T-helper 9 cell (primary cell): ENCODE results near the gene BARHL2.

Experiments
- DNase-seq: peaks from one replicate; pipeline ENCODE4 v3.0.0-alpha.2; 2020
- total RNA-seq, 2 donors: gene quantifications; one replicate each; lab custom pipeline; 2026; lab: John Stamatoyannopoulos, UW

BARHL2 gene
- 0 reads per million in 2 donors for total RNA-seq

- no peak for DNase-seq
These were observed at the start of gene BARHL2 for GRCh38 chr1:90716552-90717355. TSS of gene BARHL2 (minus strand) at chr1:90717302. CDS start at chr1:90717195, 107 bp downstream.

- DNase-seq: no peak
These were observed 46.8 kb upstream of the BARHL2 start for GRCh38 chr1:90763930-90764329.

- no peak for DNase-seq
These were observed 46.4 kb upstream of the BARHL2 start for GRCh38 chr1:90763506-90763905.

- DNase-seq: no peak
These were observed 44.9 kb upstream of the BARHL2 start for GRCh38 chr1:90761781-90762589.

GRCh38 chr1:90761156-90761555 lies 44.1 kb upstream of the BARHL2 start:
- no peak for DNase-seq

- DNase-seq: no peak
These were observed 36.5 kb upstream of the BARHL2 start for GRCh38 chr1:90753556-90753955.

- DNase-seq: no peak
These were observed 31.6 kb upstream of the BARHL2 start for GRCh38 chr1:90748668-90749067.

- DNase-seq: no peak
These were observed 29.8 kb upstream of the BARHL2 start for GRCh38 chr1:90746857-90747256.

- DNase-seq: no peak
These were observed 28.9 kb upstream of the BARHL2 start for GRCh38 chr1:90745972-90746371.

DNA sequence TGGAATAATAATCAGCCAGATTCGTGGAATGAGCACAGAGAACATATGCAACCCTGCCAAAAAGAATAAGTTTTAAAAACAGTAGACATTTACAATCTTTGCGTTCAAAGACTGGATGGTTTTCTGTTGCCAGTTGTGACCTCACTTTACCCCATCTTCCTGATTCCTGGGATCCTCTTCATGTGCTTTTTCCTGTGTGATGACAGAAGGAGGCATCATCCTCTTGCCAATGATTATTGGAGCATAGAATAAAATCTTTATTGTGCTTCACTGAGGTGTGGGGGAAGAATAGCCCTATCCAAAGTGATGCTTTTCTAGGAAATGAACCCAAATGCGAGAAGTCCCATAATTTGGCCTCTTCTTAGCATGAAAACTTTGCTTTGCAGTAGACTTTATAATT lies 15.0 kb upstream of the BARHL2 start:
- DNase-seq: no peak

- no peak for DNase-seq
These were observed 14.4 kb upstream of the BARHL2 start for GRCh38 chr1:90731382-90732050.

DNA sequence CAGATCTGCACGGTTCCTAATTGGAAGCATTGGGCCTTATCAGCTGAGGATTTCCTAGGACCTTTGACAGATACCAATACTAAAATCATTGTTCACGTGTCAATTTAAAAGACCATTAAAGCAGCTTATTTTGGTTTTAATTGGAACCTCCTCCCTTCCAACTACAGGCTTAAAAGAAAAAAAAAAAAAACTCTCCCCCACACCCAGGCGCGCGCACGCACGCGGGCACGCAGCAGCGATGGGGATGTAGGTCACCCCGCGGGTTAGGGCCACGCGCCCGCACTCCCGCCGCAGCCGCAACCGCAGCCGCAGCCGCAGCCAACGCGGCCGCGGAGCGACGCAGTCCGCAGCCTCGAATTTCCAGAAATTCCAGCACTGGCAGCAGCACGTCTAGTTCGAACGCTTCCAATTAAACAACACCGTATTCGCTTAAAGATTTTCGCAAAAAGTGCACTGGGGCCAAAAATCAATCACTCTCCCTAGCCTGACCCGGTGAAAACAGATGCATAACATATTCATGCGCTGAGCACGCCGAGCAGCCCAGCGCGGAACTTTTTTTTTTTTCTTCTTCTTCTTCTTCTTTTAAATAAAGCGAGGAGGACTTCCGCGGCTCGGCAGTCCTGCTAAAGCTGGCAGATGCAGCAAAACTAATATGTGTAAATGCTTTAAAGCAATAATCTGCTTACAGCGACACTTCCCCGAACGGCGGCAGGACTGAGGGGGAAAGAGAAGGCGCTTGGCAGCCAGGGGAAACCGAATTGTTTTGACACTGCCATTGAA lies 13.3 kb upstream of the BARHL2 start:
- no peak for DNase-seq

GRCh38 chr1:90729504-90730242 lies 12.6 kb upstream of the BARHL2 start:
- no peak for DNase-seq

- DNase-seq: no peak
These were observed 11.6 kb upstream of the BARHL2 start for GRCh38 chr1:90728502-90729287.

- no peak for DNase-seq
These were observed 10.9 kb upstream of the BARHL2 start for GRCh38 chr1:90727917-90728501.

- no peak for DNase-seq
These were observed 9.9 kb upstream of the BARHL2 start for GRCh38 chr1:90726986-90727480.

DNA sequence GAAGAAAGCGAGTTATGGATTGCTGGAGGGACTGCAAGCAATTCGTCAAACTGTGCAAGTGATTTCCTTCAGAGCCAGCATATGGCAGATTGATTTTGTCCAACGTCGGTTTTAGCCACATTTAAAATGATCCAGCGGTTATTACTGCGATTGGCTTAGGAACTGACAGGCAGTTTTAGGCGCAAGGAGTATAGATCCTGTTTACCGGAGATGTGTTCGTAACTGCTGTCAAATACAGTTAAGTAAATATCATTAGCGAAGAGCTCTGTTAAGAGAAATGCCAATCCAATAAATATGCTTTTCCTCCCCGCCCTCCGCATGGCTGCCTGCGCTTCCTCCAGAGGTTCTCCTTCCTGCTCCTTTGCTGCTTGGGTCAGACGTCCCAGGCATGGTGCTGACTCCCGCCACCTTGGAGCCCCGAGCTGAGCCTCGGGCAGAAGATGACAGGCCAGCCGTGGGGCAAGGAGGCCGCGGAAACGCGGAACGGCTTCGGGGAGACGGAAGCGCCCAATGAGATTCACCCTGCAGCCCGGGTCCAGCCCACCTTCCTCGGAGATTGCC lies 9.4 kb upstream of the BARHL2 start:
- DNase-seq: no peak

DNA sequence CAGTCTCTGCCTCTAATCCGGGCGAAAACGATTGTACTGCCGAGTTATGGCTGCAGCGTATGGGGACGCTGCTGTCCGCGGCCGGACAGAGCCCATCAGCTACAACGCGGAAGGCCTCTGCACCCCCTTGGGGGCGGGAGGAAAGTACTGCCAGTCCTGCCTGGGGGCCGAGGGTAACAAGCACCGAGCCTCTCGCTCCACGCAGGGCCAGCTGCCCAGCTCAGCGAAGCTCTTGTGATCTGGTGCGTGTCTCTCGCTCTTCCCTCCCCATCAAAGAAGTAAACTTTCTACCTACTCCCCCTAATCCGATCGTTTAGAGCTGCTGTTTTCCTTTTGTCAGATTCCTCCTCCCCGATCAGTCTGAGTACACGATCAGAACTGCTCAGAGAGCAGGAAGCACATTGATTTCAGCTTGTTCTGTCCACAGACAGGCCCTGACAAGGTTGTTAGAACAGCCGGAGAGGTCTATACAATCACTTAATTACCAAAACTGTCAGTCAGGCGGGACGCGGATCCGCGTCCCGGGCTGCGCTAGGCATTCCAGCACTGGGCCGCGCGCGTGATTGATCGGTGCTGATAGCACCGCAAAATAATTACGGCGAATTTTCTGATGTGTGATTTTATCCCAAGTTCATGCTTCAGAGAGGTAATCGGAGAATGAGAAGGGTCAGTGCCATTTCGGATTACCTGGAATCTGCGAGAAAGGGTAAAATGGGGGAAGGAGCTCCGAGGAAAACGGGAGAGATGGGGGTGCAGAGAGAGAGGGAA lies 8.7 kb upstream of the BARHL2 start:
- no peak for DNase-seq
